ENCODE data around the gene ZNF722. TPM values are rescaled to one million over a fixed set of nuclear protein-coding genes. Genes with fewer than 3 reads are reported as not detected.

ZNF722 gene
- total RNA-seq, 1 donor from 2014 or later: not detected

- peak within 1 kb of the TSS; percentile 80 for H3K27ac ChIP-seq
- DNase-seq (peak; percentile 79), ATAC-seq (peak; percentile 97)
- TF ChIP-seq CTCF (IDR thresholded peaks at IDR 0.05): no peak
- H3K9me3 ChIP-seq: no peaks in the 10 kb centered on the region
- H3K27me3 ChIP-seq: no peaks in the 10 kb centered on the region
- intact Hi-C loops (cut with DNase I): no loop called here
- peak within 1 kb of the TSS; percentile 51 for H3K4me3 ChIP-seq
- H3K4me1 ChIP-seq: no peaks in the 10 kb centered on the region
- no peaks in the 10 kb centered on the region for H3K36me3 ChIP-seq
These were observed 46.8 kb downstream of the ZNF722 start, which contains the start of gene ZNF727 for GRCh38 chr7:64045301-64046040. ZNF727 (plus strand) TSS chr7:64045434; CDS start chr7:64045622, 188 bp downstream.

- TF ChIP-seq CTCF (IDR thresholded peaks at IDR 0.05): no peak
- H3K36me3 ChIP-seq: no peaks in the 10 kb centered on the region
- intact Hi-C loops (cut with DNase I): no loop called here
These were observed 47.4 kb downstream of the ZNF722 start for GRCh38 chr7:64046041-64046389.

More at GRCh38 chr7:64046041-64046389, 47.4 kb downstream of the ZNF722 start:
- Histone ChIP-seq H3K4me1 (no peaks in the 10 kb centered on the region), H3K27ac (peak overlapping the region; percentile 80), H3K27me3 (no peaks in the 10 kb centered on the region), H3K4me3 (peak overlapping the region; percentile 51), H3K9me3 (peaks cover 1% of the 10 kb centered on the region)
- DNase-seq (no peak), ATAC-seq (no peak)

Other genes with a start within 250 kb of the ZNF722 start
- 5.5 TPM for gene ZNF727, start 46.6 kb downstream of the ZNF722 start, total RNA-seq
- not detected for gene ZNF735, start 208.4 kb downstream of the ZNF722 start, total RNA-seq
- gene ZNF679, start 229.6 kb downstream of the ZNF722 start, total RNA-seq: not detected

All from upper lobe of right lung (tissue), 1 donor.